Thoracic aorta endothelial cell (primary cell): ENCODE results near the gene PAGE4. TPM values are rescaled to one million over a fixed set of nuclear protein-coding genes. Genes with fewer than 3 reads are reported as not detected.

ENCODE experiments used
- total RNA-seq: library from RNA; depleted of rRNA; stranded (reverse); fragments of >200 nt; gene quantifications from 2 replicates; pipeline ENCODE4 v1.2.3, GENCODE V29; 2012

Gene PAGE4, protein sequence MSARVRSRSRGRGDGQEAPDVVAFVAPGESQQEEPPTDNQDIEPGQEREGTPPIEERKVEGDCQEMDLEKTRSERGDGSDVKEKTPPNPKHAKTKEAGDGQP
- not detected in 2 replicates for total RNA-seq

DNA sequence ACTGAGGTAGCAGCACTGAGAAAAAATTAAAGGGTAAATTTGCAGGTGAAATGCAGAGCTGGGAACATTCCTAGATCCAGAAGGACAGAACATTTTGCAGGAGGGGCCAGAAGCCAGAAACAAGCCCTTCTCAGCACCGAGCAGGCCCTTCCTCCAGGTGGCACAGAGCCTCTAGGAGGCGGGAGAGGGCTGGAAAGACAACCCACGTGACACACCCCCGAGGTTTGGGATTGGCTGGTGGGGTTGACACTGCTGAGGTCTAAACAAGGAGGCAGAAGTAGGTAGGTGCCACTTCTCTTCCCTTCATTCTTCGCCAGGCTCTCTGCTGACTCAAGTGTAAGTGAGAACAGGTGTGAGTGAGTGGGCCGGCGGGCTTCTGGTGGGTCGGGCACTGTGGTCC lies at the start of gene PAGE4:
Gene PAGE4, plus strand, starts transcription at position 288 of the 400 bp plus-strand sequence. CDS start 1,126 bp downstream, outside the sequence.

DNA sequence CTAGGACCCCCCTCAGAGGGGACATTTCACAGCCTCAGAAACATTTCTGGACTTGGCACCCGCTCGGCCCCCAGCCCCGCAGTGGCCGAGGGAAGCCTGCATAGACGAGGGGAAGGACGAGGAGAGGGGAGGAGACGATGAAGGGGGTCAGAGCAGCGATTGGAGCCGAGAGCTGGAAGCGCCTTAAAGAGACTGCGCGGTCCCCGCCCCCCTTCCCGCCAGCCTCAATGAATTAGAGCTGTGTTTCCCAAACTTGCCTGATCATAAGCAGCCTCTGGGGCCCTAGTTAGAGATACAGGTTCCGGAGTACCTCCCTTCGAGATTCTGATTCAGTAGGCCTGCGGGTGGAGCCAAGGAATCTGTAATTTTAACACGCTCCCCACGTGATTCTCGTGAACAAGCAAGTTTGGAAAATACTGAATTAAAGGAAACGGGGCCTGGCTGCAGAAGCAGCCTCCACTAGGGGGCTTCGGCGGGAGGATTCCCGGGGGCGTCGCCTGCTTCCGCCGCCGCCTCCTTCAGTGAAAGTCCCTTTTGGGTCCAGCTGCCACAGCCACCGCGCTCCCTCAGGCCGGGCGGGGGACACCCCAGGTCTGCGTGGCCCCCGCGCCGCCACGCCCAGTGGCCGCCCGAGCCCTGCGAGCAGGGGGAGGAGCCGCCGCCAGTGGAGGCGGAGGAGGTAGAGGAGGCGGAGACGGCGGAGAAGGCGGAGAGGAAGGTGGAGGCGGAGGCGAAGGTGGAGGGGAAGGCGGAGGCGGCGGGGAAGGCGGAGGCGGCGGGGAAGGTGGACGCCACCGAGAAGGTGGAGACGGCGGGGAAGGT lies 49.9 kb downstream of the PAGE4 start, which contains the start of gene USP27X:
Gene USP27X, plus strand, starts transcription at position 651 of the 822 bp plus-strand sequence. CDS start 824 bp downstream, outside the sequence.

Other genes with a start within 250 kb of the PAGE4 start
- gene GAGE12H, start 249.4 kb upstream of the PAGE4 start, total RNA-seq = not detected in 2 replicates
- gene GAGE2A, start 239.8 kb upstream of the PAGE4 start, total RNA-seq = not detected in 2 replicates
- gene GAGE1, start 230.3 kb upstream of the PAGE4 start, total RNA-seq = not detected in 2 replicates
- gene PAGE1, start 133.3 kb upstream of the PAGE4 start, total RNA-seq = not detected in 2 replicates
- 2.7 and 3.1 TPM in 2 replicates for gene USP27X, start 50.2 kb downstream of the PAGE4 start, total RNA-seq
- gene CLCN5, start 93.3 kb downstream of the PAGE4 start, total RNA-seq = 12.0 and 16.1 TPM in 2 replicates